ENCODE measurements around the gene DMD. TPM values are rescaled to one million over a fixed set of nuclear protein-coding genes. Genes with fewer than 3 reads are reported as not detected.

DMD gene
- total and polyA plus RNA-seq, 4 donors: 3.9 to 73.8 (median 11.2) TPM

DNA sequence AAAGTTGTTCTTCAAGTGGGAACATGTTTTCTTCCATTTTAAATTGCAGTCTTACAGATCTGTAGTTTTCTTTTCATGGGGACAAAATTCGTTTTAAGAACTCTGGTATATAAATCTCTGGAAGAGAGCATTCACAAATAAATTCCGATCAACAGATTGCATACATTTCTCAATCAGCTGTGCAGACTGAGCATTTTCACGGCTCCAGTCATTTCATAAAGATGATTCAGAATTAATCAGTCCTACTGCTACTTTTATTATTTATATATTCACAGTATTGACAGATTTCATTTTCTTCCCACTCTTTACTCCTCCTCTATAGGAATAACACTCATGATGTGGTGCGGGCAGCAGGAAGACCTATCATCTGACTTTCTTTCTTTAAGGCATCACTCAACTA lies 1604.6 kb downstream of the DMD start:
- TF ChIP-seq, protein P1, sequence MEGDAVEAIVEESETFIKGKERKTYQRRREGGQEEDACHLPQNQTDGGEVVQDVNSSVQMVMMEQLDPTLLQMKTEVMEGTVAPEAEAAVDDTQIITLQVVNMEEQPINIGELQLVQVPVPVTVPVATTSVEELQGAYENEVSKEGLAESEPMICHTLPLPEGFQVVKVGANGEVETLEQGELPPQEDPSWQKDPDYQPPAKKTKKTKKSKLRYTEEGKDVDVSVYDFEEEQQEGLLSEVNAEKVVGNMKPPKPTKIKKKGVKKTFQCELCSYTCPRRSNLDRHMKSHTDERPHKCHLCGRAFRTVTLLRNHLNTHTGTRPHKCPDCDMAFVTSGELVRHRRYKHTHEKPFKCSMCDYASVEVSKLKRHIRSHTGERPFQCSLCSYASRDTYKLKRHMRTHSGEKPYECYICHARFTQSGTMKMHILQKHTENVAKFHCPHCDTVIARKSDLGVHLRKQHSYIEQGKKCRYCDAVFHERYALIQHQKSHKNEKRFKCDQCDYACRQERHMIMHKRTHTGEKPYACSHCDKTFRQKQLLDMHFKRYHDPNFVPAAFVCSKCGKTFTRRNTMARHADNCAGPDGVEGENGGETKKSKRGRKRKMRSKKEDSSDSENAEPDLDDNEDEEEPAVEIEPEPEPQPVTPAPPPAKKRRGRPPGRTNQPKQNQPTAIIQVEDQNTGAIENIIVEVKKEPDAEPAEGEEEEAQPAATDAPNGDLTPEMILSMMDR (IDR thresholded peaks at IDR 0.05; ENCODE audit: control extremely low read depth, extremely low read depth): no peak
- Histone ChIP-seq H3K27me3 (ENCODE audit: control insufficient read depth in 3 of 3, insufficient read depth in 3 of 3, low read length in 2 of 3) (peaks cover 2 to 6% (median 3%) of the 10 kb centered on the region in 3 donors), H3K9ac (ENCODE audit: insufficient read depth in 1 of 2, low read length in 2 of 2) (no peak overlapping the region), H3K4me3 (no peak overlapping the region), H3K36me3 (ENCODE audit: control insufficient read depth in 4 of 4, insufficient read depth in 4 of 4, low read length in 4 of 4) (no peaks in the 10 kb centered on the region), H3K9me3 (ENCODE audit: control insufficient read depth in 4 of 4, insufficient read depth in 3 of 4, low read length in 3 of 4) (no peaks in the 10 kb centered on the region), H3K4me1 (ENCODE audit: control insufficient read depth in 5 of 5, insufficient read depth in 5 of 5, low read length in 5 of 5) (no peaks in the 10 kb centered on the region), H3K27ac (ENCODE audit: low read depth in 1 of 2, low read length in 1 of 2) (no peak overlapping the region)
- no peak for ATAC-seq (ENCODE audit: insufficient read depth, low FRiP score)
- WGBS, 2 donors: 74 to 92% methylated on average over 4 of the region's 4 CpGs
- no peak for DNase-seq

DNA sequence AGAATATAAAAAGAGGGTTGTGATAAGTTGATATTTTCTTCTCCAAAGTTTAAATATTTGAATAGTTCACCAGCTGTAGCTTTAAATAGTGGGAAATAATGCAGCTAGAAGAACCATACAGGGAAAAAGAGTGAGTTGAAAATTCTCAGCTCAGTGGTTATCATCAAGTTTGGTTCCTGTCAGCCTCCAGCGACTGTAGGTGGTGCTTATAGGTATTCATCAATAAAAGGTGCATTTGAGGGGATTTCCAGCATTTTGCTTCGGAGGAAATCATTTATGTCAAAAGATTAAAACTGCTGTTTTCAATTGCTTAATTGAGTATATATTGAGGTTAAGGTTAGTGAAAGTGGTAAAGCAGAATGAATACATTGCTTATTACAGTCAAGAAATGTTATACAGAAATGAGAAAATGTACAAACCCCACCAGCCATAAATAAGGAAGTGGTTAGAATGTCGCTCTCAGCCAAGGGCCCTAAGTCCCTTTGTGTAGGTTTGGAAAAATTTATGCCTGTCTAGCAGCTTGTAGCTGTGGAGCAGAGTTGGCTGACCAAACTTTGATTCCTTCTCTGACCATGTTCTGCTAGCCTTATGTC lies 1606.6 kb downstream of the DMD start:
- no peaks in the 10 kb centered on the region for H3K9me3 ChIP-seq (ENCODE audit: control insufficient read depth in 4 of 4, insufficient read depth in 3 of 4, low read length in 3 of 4)
- ATAC-seq (ENCODE audit: insufficient read depth, low FRiP score): no peak
- H3K27me3 ChIP-seq (ENCODE audit: control insufficient read depth in 3 of 3, insufficient read depth in 3 of 3, low read length in 2 of 3): peaks cover 2 to 6% (median 2%) of the 10 kb centered on the region in 3 donors
- TF ChIP-seq, protein P1 (IDR thresholded peaks at IDR 0.05; ENCODE audit: control extremely low read depth, extremely low read depth): no peak
- H3K27ac ChIP-seq (ENCODE audit: low read depth in 1 of 2, low read length in 1 of 2): no peak overlapping the region
- no peaks in the 10 kb centered on the region for H3K36me3 ChIP-seq (ENCODE audit: control insufficient read depth in 4 of 4, insufficient read depth in 4 of 4, low read length in 4 of 4)
- 59 to 70% methylated on average over 3 of the region's 3 CpGs for WGBS, 2 donors
- H3K4me3 ChIP-seq: no peak overlapping the region
- H3K4me1 ChIP-seq (ENCODE audit: control insufficient read depth in 5 of 5, insufficient read depth in 5 of 5, low read length in 5 of 5): no peaks in the 10 kb centered on the region
- H3K9ac ChIP-seq (ENCODE audit: insufficient read depth in 1 of 2, low read length in 2 of 2): no peak overlapping the region
- no peak for DNase-seq

DNA sequence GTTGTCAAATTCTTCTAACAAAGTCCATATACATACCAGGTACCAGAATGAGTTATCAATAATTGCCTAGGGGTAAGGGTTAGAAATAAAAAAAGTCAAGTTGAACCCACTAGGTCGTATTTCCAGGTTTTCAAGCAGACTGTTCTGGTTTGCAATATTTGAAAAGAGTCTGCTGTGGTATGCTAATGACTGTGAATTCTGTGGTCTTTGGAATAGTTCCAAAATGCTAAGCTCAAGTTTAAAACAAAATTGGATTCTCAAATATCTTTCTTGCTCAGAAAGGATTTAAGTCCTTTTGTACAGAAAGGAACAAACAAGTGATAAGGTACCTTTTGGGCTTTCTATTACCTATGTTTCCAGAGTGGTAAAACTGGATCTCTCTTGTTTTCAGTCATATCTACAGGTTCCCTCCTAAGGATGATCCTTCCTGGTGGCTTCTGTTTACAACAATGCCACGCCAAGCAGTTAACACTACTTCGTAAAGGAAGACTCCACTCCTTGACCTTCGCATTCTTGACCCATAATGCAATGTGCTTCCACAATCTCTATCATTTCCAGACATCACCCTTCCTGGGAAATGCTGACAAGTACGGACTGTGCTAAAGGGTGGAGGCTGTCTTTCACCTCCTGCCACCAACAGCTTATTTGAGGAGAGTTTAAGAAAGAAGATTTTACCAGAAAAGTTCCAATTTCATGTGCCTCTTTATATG lies 1607.8 kb downstream of the DMD start:
- Histone ChIP-seq H3K27me3 (ENCODE audit: control insufficient read depth in 3 of 3, insufficient read depth in 3 of 3, low read length in 2 of 3) (peaks cover 0 to 3% (median 2%) of the 10 kb centered on the region in 3 donors), H3K4me3 (no peak overlapping the region), H3K9me3 (ENCODE audit: control insufficient read depth in 4 of 4, insufficient read depth in 3 of 4, low read length in 3 of 4) (no peaks in the 10 kb centered on the region), H3K27ac (ENCODE audit: low read depth in 1 of 2, low read length in 1 of 2) (no peak overlapping the region), H3K36me3 (ENCODE audit: control insufficient read depth in 4 of 4, insufficient read depth in 4 of 4, low read length in 4 of 4) (no peaks in the 10 kb centered on the region), H3K4me1 (ENCODE audit: control insufficient read depth in 5 of 5, insufficient read depth in 5 of 5, low read length in 5 of 5) (no peaks in the 10 kb centered on the region), H3K9ac (ENCODE audit: insufficient read depth in 1 of 2, low read length in 2 of 2) (no peak overlapping the region)
- ATAC-seq (ENCODE audit: insufficient read depth, low FRiP score): no peak
- TF ChIP-seq, protein P1 (IDR thresholded peaks at IDR 0.05; ENCODE audit: control extremely low read depth, extremely low read depth): no peak
- WGBS, 2 donors: 52 to 62% methylated on average over 5 of the region's 5 CpGs
- DNase-seq: peak in 2 of 3 donors; percentile 9 to 45

Data from lung (tissue), 12 donors.